Fibroblast of lung (primary cell): ENCODE results near the gene LSM3.

ENCODE experiments used
- EZH2 ChIP-seq: IDR thresholded peaks from 2 replicates; pipeline ENCODE4 v1.5.1; 2012; ENCODE audit warnings: low read length, control low read depth, mild to moderate bottlenecking; ENCODE audit errors: missing control alignments
- TF ChIP-seq, protein P1 (sequence below), 2 donors: IDR thresholded peaks in 1 of 2; conservative IDR thresholded peaks in 1 of 2; 1 replicate in 1 of 2; 2 replicates in 1 of 2; pipeline ENCODE4 v1.5.1; 2011 to 2012; ENCODE audit warnings: low read length in 2 of 2, control low read depth in 1 of 2, inconsistent platforms in 1 of 2, low read depth in 1 of 2, mild to moderate bottlenecking in 1 of 2

DNA sequence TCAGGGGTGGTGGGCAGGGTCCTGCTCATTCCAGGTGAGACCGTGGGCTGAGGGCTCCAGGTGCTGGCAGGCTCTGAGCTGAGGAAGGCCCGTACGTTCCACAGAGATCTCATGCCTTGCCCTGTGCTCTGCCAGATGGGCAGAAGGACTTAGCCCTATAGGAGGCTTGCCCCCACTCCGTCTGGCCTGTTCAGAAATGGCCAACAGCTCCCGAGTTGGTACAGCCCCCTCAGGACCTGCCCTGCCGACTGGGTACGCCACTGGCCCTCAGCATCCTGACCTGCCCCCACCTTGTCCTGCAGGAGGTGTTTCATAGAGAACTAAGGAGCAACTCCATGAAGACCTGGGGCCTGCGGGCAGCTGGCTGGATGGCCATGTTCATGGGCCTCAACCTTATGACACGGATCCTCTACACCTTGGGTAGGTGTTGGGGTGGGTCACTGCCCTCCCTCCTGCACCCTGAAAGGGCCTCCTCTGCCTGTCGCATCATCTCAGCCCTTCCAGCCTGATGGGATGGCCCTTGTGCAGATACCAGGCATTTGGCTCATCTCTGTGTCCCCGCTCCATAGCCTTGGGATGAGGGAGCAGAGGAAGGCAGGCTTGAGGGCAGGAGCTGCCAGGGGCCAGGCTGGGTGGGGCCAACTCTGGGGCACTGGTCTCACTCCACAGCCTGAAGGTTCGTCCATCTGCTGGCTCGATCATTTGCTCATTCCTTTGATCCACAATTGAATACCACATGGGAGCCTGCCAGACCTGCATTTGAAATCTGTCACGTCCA is 39.5 kb upstream of the LSM3 start:
- TF ChIP-seq EZH2: no peak
- TF ChIP-seq, protein P1, sequence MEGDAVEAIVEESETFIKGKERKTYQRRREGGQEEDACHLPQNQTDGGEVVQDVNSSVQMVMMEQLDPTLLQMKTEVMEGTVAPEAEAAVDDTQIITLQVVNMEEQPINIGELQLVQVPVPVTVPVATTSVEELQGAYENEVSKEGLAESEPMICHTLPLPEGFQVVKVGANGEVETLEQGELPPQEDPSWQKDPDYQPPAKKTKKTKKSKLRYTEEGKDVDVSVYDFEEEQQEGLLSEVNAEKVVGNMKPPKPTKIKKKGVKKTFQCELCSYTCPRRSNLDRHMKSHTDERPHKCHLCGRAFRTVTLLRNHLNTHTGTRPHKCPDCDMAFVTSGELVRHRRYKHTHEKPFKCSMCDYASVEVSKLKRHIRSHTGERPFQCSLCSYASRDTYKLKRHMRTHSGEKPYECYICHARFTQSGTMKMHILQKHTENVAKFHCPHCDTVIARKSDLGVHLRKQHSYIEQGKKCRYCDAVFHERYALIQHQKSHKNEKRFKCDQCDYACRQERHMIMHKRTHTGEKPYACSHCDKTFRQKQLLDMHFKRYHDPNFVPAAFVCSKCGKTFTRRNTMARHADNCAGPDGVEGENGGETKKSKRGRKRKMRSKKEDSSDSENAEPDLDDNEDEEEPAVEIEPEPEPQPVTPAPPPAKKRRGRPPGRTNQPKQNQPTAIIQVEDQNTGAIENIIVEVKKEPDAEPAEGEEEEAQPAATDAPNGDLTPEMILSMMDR (conservative IDR thresholded peaks at IDR 0.05 in 1 of 2, IDR thresholded peaks at IDR 0.05 in 1 of 2; ENCODE audit: low read depth in 1 of 2, low read length in 2 of 2): no peak
